ENCODE measurements around the gene PAN3. TPM values are rescaled to one million over a fixed set of nuclear protein-coding genes. Genes with fewer than 3 reads are reported as not detected.

The PAN3 gene
- total RNA-seq, 1 donor from 2014 or later = 33.6 TPM

GRCh38 chr13:28328271-28328607 is 189.9 kb downstream of the PAN3 start:
- Mint-ChIP-seq H3K4me3 (no peak overlapping the region), H3K9me3 (no peaks in the 10 kb centered on the region), H3K36me3 (ENCODE audit: low read depth) (no peaks in the 10 kb centered on the region), H3K27ac (ENCODE audit: unreplicated experiment) (no peak overlapping the region), H3K27me3 (ENCODE audit: low read depth) (no peaks in the 10 kb centered on the region), H3K4me1 (no peaks in the 10 kb centered on the region)
- no peak for DNase-seq (ENCODE audit: low read depth, low spot score)
- no peak for TF ChIP-seq CTCF (conservative IDR thresholded peaks at IDR 0.05)

- Mint-ChIP-seq H3K27ac (ENCODE audit: unreplicated experiment) (no peak overlapping the region), H3K9me3 (no peaks in the 10 kb centered on the region), H3K4me1 (no peaks in the 10 kb centered on the region), H3K27me3 (ENCODE audit: low read depth) (no peaks in the 10 kb centered on the region), H3K4me3 (no peak overlapping the region), H3K36me3 (ENCODE audit: low read depth) (no peaks in the 10 kb centered on the region)
- no peak for DNase-seq (ENCODE audit: low read depth, low spot score)
- TF ChIP-seq CTCF (conservative IDR thresholded peaks at IDR 0.05) = no peak
Observed at GRCh38 chr13:28329395-28330158, 191.2 kb downstream of the PAN3 start.

GRCh38 chr13:28333204-28333881 is 195.0 kb downstream of the PAN3 start:
- TF ChIP-seq CTCF (conservative IDR thresholded peaks at IDR 0.05) = no peak
- H3K36me3 Mint-ChIP-seq (ENCODE audit: low read depth) = no peaks in the 10 kb centered on the region
- H3K27me3 Mint-ChIP-seq (ENCODE audit: low read depth) = no peaks in the 10 kb centered on the region

GRCh38 chr13:28336193-28336657 is 197.9 kb downstream of the PAN3 start:
- Mint-ChIP-seq H3K4me3 (no peak overlapping the region), H3K36me3 (ENCODE audit: low read depth) (no peaks in the 10 kb centered on the region), H3K27ac (ENCODE audit: unreplicated experiment) (no peak overlapping the region), H3K4me1 (no peaks in the 10 kb centered on the region), H3K27me3 (ENCODE audit: low read depth) (peaks cover 2% of the 10 kb centered on the region), H3K9me3 (no peaks in the 10 kb centered on the region)
- no peak for DNase-seq (ENCODE audit: low read depth, low spot score)
- TF ChIP-seq CTCF (conservative IDR thresholded peaks at IDR 0.05) = no peak

More at GRCh38 chr13:28333204-28333881, 195.0 kb downstream of the PAN3 start:
- Mint-ChIP-seq H3K4me3 (no peak overlapping the region), H3K27ac (ENCODE audit: unreplicated experiment) (no peak overlapping the region), H3K9me3 (no peaks in the 10 kb centered on the region), H3K4me1 (no peaks in the 10 kb centered on the region)
- no peak for DNase-seq (ENCODE audit: low read depth, low spot score)

- DNase-seq (ENCODE audit: low read depth, low spot score) = no peak
- Mint-ChIP-seq H3K4me1 (no peaks in the 10 kb centered on the region), H3K36me3 (ENCODE audit: low read depth) (no peaks in the 10 kb centered on the region), H3K4me3 (no peak overlapping the region), H3K27me3 (ENCODE audit: low read depth) (peaks cover 2% of the 10 kb centered on the region), H3K9me3 (no peaks in the 10 kb centered on the region), H3K27ac (ENCODE audit: unreplicated experiment) (no peak overlapping the region)
- TF ChIP-seq CTCF (conservative IDR thresholded peaks at IDR 0.05) = no peak
Observed at GRCh38 chr13:28337166-28338005, 199.0 kb downstream of the PAN3 start.

Measured in neural crest cell (in vitro differentiated cells).